NCI-H2196 treated with DMSO at 0.1 percent for 48 hours (cell line): ENCODE results near the gene CCN5.
"Not testable (repeated sequence)": the region's sequence is repeated elsewhere in the genome, so short reads cannot be mapped to it uniquely, and the experiment has no call there.

Experiments used
- DNase-seq: peaks from one replicate; lab custom pipeline; 2025; ENCODE audit not compliant: unreplicated experiment; lab: John Stamatoyannopoulos, UW

CCN5 gene, protein sequence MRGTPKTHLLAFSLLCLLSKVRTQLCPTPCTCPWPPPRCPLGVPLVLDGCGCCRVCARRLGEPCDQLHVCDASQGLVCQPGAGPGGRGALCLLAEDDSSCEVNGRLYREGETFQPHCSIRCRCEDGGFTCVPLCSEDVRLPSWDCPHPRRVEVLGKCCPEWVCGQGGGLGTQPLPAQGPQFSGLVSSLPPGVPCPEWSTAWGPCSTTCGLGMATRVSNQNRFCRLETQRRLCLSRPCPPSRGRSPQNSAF

GRCh38 chr20:44714701-44715498 is at the start of gene CCN5:
TSS of gene CCN5 (plus strand) at chr20:44715369. CDS start at chr20:44715391, 22 bp downstream.
- peak; percentile 66 for DNase-seq

DNA sequence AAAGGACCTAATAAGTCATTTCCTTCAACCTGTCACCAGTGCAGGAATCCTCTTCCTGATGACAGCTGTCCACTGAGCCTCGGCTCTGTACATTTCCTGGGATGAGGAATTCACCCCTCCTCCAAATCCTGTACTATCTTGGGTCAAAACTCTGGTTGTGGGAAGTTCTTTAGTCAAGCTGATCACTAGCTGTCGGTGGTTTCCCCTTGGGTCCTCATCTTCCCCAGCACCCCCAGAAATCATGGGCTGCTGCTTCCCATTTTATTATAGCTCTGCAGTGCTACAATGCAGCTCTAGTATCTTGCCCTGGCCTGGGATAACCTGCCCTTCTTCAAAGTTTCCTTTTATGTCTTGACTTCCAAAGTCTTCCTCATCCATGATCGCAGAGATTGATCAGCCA is 49.1 kb upstream of the CCN5 start:
- no peak for DNase-seq

- not testable (repeated sequence) for DNase-seq
Observed at GRCh38 chr20:44670851-44671250, 44.3 kb upstream of the CCN5 start.

DNA sequence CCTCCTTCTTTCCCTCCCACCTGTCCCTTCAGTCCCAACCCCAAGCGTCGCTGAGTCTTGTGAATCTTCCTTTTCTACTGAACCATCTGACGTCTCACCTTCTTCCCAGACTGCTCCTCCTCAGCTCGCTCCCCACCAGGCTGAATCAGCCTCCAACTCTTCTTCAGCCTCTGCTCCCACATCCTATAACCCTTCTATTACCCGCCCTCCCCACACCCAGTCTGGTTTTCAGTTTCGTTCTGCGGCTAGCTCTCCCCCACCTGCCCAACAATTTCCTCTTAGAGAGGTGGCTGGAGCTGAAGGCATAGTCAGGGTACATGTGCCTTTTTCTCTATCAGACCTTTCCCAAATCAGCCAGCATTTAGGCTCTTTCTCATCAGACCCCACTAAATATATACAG is 43.6 kb upstream of the CCN5 start:
- DNase-seq = not testable (repeated sequence)

GRCh38 chr20:44672318-44672902 is 42.8 kb upstream of the CCN5 start:
- DNase-seq = not testable (repeated sequence)

- no peak for DNase-seq
Observed at GRCh38 chr20:44678242-44678641, 36.9 kb upstream of the CCN5 start.

DNA sequence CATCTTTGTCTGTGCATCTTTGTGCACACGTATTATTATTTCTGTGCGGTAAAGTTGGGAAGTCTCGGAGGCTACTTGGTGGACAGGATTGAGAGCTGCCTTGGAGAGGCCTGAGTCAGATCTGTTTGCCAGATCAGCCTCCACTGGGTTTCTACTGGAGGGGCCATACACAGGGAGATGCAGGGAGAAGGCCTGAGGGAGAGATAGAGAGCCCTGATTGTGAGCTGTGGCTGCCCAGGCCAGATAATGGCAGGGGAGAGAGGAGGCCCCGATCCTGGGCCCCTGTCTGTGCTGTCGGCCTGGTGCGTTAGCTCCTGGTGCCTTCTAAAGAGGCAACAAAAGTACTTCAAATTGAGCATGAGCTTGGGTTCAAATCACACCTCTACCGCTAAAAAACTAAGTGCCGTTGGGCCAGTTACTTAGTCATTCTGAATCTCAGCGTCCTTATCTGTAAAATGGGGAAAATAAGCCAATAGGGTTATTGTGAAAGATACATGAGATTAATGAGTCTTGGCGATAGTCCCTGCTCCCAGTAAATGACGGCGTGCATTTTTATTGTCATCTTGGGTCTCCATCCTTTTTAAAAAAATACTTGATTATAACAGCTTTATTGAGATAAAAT is 36.1 kb upstream of the CCN5 start:
- no peak for DNase-seq

DNA sequence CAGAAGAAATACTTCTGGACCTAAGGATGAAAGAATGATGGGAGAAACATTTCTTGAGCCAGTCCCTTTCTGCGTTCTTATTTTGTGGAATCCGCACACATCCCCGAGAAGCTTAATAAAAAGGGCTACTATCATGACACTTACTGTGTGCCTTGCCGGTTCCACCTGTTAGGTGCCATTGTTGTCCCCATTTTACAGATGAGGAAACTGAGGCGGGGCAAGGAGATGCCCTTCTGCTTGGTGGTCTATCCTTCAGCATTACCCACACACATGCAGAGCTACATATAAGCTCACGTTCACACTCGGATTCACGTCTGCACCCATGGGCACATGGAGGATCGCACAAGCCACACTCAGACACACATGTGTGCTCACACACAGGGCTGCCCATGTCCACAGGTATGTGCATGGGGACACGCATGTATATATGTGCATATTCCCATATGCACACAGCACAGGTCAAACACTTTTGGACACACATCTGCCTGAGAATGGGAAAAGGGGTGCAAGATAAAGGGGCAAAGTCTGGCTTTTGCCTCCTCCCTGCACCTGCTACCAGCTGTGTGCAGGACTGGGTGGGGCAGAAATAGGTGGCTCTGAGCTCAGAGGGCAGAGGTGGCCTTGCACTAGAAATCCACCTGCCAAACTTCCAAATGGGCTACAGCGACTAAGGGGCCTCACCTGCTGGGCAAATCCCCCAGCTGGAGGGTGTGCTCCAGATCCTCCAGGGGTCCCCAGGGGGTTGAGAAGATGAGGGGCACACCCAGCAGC is 33.2 kb upstream of the CCN5 start:
- no peak for DNase-seq

DNA sequence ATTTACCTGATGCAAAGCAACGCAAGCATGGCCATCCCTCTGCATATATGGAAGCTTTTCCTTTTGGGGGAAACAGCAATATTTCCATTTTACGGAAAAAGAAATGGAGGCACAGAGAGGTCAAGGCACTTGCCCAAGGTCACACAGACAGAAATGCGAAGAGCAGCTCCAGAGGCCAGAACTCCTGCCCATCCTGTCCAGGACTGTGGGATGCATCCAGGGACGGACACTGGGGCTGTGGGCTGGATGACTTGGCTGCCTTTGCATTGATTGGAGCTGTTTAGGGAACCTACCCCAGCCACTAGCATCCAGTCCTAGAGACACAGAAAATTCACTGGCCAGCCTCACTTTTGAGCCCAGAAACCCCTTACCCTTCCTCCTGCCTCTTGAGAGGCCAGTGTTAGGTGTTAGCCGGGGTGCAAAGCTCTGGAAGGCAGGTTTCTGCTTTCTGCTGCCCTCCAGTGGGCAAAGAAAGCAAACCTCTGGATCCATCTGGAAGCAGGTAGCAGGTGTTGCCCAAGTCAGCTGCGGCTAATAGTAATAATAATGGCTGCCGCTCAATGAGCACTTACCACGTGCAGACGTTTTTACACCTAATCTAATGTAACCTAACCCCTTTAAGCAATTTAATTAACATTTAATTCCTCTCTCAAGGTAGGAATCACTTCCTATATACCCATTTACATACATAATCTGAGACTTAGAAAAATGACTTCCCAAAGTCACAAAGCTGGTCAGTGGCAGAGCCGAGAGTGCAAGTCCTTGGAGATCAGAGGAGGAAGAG is 31.7 kb upstream of the CCN5 start:
- DNase-seq = peak; percentile 74

DNA sequence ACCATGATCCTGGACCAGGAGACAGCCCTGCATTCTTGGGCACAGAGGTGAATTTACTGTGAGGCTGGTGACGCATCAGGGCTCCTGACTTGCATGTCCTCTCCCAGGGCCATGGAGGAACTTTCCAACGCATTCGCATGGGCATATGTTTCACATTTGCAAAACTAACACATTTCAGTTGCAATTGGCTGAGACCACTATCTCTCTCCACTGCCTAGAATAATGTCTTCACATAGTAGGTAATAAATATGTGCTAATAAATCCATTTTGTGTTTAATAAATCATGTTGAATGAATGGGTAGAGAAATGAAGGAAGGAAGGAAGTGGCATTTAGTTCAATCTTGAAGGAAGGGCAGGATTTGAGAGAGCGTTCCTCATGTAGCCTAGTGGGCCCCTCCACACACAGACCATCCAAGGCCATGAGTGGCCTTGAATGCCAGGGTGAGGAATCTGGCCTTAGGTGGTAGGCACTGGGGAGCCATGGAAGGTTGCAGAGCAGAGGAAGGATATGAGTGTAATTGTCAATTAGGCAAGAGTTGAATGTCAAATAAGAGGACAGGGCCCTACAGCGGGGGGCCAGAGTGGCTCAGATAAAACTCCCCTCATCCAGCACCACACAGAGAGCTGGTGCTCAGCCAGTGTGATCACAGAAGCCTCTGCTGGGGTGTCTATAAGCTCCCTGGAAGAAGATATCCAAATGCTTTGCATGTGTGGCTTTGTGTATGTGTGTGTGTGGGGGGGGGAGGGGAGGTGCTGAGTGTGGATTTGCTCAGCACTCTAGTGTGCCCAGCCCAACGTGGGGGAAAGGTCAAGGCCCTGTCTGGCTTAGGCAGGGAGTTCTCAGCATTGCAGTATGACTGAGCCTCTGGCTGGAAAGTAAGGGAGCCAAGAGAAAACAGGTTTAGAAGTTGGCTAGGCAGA is 30.9 kb upstream of the CCN5 start:
- DNase-seq = no peak

DNA sequence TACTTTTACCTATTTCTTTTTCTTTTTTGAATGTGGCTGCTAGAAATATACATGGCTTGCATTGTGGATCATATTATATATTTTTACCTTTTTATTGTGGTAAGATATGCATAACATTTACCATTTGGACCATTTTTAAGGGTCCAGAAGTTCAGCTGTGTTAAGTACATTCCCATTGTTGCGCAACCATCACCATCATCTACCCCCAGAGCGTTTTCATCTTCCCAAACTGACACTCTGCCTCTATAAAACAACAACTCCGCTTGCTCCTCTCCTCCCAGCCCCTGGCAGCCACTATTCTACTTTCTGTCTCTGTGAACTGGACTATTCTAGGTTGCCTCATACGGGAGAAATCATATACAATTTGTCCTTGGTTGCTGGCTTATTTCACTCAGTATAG is 28.2 kb upstream of the CCN5 start:
- DNase-seq = no peak

DNA sequence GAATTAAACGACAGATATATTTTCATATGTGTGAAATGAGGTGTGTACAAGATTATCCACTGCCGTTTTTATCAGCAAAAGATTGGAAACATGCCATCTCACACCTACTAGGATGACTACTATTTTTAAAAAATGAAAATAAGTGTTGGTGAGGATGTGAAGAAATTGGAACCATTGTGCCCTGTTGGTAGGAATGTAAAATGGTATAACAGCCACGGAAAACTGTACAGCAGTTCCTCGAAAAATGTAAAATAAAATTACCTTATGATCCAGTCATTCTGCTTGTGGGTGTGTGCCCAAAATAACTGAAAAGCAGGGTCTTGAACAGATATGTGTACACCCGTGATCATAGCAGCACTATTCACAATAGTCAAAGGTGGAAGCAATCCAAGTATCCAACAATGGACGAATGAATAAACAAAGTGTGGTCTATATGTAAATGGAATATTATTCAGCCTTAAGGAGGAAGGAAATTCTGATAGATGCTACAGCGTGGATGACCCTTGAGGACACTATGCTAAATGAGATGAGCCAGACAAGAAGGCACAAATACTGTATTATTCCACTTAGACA is 27.0 kb upstream of the CCN5 start:
- DNase-seq = no peak

DNA sequence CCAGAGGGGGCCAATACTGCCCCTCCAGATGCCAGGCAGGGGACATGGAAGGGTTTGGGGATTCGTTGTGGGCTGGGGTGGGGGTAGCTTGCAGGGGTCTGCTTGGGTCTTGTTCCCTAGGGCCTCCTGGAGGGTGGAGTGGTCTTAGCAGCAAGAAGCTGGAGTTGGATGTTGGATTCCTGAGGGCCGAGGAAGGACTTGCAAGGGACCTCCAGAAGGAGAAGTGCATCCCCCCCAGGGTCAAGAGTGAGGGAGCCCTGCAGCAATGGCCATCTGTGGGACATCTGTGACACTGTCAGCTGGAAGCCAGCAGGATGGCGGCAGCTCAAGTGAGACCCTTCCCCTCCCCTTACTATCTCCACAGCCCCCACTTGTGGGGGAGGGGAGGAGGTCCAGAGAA is 25.4 kb upstream of the CCN5 start:
- DNase-seq = no peak

DNA sequence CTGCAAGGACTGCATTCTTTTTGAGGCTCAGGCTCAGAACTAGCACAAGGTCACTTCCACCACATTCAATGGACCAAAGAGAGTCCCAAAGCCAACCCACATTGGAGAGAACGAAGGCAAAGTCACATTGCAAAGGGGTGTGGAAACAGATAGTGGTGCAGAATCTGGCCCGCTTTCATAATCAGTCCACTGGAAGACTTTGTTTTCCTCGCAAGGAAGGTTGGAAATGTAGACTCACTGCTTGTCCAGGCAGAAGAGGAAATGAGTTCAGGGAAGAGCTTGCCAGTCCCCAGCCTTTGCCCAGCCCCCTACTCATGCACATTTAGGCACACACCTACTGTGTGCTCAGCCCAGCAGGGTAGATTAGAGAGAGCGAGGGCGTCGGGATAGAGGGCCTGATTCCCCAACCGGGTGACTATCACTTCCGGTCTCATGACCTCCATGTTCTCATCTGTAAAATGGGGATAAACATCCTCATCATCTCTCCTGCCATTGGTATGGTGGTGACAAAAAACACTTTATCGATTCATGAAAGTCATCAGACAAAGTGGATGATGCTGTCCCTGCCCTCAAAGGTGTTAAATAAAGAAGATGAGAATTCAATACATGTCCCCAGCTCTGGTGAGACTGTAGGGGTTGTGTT is 24.3 kb upstream of the CCN5 start:
- no peak for DNase-seq

GRCh38 chr20:44691424-44692423 is 23.4 kb upstream of the CCN5 start:
- no peak for DNase-seq

- DNase-seq = no peak
Observed at GRCh38 chr20:44692932-44693480, 22.2 kb upstream of the CCN5 start.

- no peak for DNase-seq
Observed at GRCh38 chr20:44693627-44694026, 21.5 kb upstream of the CCN5 start.
